HG03280 (cell line): ENCODE data around the gene MRPL41.
A peak's percentile ranks its signal among the peaks of the same experiment; 100 is the strongest.
"Not testable (repeated sequence)": the region's sequence is repeated elsewhere in the genome, so short reads cannot be mapped to it uniquely, and the experiment has no call there.

Source experiments
- ATAC-seq: cut with Tn5 transposase; IDR thresholded peaks from one replicate; pipeline ENCODE4 v1.9.1; 2021; ENCODE audit warnings: mild to moderate bottlenecking, moderate library complexity; ENCODE audit not compliant: unreplicated experiment

The MRPL41 gene

DNA sequence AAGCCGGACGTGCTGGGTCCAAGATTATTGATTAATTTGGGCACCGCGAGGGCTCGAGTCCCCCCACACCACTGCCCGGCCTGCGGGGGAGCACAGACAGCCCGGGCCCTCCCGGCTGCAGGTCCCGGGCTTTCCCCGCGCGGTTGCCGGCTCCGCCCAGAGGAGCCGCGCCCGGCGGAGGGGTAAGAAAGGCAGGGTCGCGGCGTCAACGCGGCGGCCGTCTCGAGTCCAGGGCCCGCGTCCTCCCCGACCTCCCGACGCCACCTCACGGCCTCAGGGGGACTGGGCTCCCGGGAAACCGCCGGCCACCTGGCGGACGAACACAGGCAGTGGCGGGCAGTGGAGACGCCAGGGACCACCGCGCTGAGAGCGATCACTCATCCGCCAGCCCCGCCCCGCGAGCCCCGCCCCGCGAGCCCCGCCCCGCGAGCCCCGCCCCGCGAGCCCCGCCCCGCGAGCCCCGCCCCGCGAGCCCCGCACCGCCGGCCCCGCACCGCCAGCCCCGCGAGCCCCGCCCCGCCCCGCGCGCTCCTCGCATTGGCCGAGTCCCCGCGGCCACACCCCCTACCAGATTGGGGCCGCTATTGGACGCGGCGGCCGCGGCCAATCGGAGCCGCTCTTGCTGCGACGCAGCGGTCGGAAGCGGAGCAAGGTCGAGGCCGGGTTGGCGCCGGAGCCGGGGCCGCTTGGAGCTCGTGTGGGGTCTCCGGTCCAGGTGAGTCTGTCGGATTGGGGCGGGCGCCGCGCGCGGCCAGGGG lies at the start of gene MRPL41:
Gene MRPL41, plus strand, starts transcription at position 616 of the 758 bp plus-strand sequence. CDS start 203 bp downstream, outside the sequence.
- peak; percentile 87 for ATAC-seq

DNA sequence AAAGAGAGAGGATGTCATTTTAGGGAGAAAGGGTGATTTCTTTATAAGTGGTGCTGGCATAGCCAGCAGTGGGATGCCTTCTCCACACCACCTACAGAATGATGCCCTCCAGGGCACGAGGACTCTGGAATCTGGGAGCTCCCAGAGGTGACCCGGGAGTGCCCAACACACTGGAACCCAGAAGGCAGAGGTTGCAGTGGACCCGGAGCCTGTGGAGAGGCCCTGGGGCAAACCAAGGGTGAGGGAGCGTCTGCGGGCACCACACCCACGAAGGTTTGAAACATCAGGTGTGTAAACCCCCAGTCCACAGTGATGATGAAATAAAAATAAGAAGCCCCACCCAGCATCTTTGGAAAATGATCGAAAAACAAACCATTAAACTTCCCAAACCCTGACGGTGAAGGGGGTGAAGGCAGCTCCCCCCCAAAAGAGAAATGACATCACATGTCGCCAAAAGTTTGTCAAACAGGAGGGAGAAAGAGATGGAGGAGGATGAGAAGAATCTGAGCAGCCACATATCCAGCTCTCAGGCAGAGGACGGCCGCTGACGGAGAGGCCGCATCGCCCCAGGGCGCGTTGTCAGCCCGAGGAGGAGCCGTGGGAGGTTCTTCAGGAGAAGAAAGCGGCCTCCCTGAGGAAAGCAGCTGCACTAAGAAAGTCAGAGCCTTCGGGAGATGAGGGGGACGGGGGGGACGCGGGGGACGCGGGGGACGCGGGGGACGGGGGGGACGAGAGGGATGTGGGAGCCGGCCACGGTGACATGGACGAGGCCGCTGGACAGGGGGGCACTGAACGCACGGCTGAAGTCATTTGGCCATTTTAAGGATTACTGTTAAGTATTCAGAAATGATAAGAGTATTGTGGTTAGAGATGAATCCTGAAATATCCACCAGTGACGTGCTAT lies 49.4 kb upstream of the MRPL41 start:
- ATAC-seq: no peak

DNA sequence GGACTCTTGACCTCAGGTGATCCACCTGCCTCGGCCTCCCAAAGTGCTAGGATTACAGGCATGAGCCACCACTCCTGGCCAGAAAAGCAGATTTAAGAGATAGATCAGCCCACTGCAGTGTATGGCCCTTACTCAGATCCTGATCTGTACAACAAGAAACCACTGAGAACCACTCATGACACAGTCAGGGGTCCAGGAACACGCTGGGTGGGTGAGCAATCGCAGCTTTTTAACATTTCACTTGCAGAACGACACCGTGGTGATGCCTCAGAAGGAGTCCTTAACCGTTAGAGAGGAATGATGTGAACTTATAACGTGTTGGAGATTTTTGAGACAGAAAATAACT lies 47.3 kb upstream of the MRPL41 start:
- ATAC-seq: no peak

DNA sequence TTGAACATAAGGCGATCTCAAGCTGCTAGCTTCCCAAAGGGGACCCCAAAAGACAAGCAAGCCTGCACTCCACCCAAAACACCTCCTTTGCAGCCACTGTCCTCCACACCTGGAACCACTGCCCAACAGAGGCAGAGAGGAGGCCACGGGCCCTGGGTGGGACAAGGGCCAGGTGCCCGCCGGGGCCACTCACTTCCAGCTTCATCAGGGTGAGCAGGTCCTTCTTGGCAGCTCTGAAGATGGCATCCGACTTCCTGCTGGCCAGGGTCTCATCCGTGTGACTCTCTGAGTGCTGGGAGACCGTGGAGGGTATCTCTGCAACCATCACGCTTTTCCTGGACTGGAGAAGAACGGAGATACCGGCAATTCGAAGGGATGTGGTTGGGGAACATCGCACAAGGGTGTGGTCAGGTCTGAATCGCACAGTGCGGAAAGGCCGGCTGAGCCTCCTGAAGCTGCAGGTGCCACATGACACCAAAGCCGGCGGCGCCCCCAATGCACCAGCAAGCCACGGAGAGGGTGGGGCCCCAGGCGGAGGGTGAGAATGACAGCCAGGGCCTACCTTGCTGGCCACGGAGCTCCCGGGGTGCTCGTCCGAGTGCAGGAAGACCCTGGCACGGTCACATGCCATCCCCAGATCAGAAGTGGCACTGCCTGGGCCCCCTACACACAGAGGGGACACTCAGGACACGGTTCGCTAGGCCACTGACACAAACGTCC lies 46.1 kb upstream of the MRPL41 start:
- no peak for ATAC-seq

DNA sequence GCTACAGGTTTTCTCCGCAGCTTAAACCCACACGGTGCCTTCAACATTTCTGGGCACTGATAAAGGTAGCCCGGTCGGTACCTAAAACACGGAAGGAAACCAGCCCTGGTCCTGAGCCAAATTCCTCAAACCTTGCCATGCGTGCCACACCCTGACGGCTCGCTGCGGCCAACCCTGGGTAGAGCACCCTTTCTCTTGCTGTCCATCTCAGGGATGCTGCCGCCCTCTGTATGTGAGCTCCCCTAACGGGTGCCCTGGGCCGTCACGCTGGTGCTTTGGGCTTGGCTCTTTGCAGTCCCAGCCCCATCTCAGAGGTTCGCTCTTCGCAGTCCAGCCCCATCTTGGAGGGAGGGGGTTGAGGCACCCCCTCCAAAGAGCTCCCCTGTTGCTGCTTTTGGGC lies 45.4 kb upstream of the MRPL41 start:
- no peak for ATAC-seq

DNA sequence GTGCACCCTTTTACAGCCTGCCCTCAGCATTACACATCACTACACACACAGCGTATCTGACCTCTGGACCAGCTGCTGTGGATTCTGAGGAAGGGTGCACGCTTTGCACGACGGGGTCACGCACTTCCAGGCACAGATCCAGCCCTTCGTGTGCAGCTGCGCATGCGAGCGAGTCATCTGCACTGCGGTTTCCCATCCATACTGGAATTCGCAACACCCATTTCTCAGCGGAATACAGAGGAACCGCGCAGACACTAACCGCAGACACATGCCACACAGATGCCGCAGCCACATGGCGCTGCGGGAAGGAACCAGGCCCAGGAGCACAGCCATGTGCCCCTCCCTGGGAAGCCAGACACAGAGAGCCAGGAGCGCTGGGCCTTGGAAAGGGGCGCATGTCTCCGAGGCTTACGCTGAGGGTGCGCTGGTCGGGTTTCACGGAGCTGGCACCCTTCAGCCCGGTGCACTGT lies 44.9 kb upstream of the MRPL41 start:
- no peak for ATAC-seq

DNA sequence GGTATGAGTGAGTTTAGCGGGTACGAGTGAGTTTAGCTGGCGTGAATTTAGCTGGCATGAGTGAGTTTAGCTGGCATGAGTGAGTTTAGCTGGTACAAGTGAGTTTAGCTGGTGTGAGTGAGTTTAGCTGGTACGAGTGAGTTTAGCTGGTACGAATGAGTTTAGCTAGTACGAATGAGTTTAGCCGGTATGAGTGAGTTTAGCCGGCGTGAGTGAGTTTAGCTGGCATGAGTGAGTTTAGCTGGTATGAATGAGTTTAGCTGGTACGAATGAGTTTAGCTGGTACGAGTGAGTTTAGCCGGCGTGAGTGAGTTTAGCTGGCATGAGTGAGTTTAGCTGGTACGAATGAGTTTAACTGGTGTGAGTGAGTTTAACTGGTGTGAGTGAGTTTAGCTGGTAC lies 42.5 kb upstream of the MRPL41 start:
- no peak for ATAC-seq

DNA sequence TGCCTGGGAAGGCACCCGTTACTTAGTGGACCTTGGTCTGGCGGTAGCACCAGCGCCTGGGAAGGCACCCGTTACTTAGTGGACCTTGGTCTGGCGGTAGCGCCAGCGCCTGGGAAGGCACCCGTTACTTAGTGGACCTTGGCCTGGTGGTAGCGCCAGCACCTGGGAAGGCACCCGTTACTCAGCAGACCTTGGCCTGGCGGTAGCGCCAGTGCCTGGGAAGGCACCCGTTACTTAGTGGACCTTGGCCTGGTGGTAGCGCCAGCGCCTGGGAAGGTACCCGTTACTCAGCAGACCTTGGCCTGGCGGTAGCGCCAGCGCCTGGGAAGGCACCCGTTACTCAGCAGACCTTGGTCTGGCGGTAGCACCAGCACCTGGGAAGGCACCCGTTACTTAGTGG lies 40.6 kb upstream of the MRPL41 start:
- not testable (repeated sequence) for ATAC-seq

DNA sequence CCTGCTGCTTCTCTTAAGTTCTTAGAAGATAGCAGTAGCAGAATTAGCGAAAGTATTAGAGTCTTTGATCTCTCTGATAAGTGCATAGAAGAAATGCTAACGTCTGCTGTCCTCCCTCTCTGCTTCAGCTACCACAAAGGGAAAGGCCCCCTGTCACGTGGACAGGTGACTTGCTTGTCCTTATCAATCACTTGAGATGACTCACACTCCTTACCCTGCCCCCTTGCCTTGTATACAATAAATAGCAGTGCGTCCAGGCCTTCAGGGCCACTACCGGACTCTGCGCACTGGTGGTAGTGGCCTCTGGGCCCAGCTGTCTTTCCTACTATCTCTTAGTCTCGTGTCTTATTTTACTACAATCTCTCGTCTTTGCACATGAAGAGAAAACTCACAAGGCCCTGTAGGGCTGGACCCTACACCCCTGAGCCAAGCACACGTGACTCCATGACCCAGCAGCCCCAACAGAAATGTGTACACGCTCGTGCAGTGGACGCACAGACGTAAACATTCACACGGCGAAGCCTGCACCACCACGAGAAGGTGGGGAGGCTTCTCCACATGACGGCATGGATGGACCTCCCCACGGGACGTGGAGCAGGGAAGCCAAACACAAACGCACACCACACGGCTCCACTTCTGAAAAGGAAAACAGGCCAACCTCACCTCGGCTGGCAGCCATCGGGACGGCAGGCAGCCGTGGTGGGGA lies 39.8 kb upstream of the MRPL41 start:
- no peak for ATAC-seq

DNA sequence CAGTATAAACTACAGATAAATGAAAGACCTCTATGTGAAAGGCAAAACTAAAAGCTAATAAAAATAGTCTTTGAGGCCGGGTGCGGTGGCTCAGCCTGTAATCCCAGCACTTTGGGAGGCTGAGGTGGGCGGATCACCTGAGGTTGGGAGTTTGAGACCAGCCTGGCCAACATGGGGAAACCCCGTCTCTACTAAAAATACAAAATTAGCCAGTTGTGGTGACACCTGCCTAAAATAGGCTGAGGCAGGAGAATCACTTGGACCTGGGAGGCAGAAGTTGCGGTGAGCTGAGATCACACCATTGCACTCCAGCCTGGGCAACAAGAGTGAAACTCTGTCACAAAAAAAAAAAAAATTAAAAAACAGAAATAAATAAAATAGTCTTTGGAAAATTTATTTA lies 38.5 kb upstream of the MRPL41 start:
- not testable (repeated sequence) for ATAC-seq

DNA sequence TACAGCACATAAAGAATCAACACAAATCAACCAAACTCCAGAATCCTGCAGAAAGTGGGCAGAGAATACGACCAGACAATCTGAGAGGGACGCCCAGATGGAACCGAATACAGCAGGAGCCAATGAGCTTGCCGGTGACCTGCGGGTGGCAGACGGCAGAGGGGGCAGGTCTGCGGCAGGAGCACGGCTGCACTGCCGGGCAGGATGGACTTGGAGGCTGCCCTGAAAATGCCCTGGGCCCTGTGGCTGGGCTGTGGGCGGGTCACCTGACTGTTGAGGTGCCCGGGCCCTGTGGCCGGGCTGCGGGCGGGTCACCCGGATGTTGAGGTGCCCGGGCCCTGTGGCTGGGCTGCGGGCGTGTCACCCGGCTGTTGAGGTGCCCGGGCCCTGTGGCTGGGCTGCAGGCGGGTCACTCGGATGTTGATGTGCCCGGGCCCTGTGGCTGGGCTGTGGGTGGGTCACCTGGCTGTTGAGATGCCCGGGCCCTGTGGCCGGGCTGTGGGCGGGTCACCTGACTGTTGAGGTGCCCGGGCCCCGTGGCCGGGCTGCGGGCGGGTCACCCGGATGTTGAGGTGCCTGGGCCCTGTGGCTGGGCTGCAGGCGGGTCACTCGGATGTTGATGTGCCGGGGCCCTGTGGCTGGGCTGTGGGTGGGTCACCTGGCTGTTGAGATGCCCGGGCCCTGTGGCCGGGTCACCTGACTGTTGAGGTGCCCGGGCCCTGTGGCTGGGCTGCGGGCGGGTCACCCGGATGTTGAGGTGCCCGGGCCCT lies 37.7 kb upstream of the MRPL41 start:
- not testable (repeated sequence) for ATAC-seq

DNA sequence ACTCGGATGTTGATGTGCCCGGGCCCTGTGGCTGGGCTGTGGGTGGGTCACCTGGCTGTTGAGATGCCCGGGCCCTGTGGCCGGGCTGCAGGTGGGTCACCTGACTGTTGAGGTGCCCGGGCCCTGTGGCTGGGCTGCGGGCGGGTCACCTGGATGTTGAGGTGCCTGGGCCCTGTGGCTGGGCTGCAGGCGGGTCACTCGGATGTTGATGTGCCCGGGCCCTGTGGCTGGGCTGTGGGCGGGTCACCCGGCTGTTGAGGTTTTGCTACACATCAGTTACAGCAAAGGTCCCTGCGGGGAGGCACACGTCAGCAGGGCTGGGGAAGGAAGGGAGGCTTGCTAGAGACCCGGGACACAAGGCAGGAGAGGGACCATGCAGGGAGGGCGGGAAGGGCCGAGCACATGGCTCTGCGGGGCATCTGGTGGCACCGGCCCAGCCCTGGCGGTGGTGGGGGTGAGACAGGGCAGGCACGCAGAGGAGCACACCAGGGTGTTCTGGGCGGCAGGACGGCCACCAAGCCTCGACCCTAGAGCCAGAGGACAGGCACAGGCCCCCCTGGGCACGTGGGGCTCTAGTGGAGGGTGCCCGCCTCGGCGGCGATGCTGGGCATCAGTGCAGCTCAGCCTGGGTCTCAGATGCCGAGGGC lies 36.9 kb upstream of the MRPL41 start:
- ATAC-seq: no peak

DNA sequence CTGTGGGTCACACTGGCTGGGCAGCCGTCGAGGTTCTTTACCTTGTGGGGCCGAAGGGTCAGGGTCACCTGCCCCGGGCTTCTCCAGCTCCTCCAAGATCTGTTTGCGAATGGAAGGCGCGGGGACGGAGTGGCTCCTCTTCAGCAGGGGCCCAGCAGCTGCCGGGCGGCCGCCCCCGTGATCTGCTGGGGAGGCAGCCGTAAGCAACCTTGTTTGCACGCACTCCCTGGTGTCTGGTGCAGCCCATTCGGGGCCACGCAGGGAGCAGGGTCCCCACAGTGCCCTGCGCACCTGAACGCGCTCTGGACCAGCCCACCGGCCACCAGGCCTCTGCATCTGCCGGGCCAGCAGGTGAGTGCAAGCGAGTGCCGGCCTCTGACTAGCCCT lies 36.3 kb upstream of the MRPL41 start:
- no peak for ATAC-seq

DNA sequence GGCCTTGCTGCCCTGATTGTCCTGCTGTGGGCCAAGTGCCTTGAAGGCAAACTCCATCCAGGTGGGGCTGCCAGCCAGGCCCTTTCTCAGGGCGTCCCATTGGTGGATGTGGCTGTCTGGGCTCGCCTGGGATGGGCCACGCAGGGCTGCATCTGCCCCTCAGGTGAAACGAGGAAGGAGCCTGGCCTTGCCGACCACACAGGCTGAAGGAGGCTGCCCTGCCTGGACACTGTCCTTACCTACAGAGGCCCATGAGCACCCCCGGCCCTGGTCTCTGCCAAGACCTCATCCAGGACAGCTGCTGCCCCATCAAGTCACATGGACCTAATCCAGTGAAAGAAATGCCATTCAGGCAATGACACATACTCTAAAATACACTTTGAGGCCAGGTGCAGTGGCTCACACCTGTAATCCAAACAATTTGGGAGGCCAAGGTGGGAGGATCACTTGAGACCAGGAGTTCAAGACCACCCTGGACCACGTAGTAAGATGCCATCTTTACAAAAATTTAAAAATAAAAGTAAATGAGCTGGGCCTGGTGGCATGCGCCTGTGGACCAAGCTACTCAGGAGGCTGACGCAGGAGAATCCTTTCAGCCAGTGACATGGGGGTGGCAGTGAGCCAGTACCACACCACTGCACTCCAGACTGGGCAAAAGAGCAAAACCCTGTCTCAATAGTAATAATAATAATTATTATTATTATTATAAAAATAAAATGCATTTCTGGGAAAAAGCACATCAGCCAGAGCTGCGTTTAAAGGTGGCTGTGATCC lies 35.3 kb upstream of the MRPL41 start:
- ATAC-seq: no peak

DNA sequence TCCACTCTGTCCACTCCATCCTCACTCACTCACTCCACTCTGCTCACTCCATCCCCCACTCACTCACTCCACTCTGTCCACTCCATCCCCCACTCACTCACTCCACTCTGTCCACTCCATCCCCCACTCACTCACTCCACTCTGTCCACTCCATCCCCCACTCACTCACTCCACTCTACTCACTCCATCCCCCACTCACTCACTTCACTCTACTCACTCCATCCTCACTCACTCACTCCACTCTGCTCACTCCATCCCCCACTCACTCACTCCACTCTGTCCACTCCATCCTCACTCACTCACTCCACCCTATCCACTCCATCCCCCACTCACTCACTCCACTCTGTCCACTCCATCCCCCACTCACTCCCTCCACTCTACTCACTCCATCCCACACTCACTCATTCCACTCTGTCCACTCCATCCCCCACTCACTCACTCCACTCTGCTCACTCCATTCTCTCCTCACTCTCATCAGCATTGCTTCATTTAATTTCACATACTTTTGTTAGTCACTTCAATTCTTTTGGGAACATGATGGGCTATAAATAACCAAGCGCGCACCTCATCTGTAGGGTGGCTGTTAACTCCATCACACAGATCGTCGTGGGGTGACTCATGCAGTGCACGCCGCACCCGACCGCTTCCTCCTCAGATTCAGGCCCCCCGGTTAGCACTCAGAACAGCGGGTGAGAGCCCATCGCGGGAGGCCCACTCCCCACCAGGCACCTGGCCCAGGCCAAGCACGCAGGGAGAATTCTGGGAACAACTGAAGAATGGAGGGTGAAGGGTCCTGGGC lies 32.8 kb upstream of the MRPL41 start:
- not testable (repeated sequence) for ATAC-seq

DNA sequence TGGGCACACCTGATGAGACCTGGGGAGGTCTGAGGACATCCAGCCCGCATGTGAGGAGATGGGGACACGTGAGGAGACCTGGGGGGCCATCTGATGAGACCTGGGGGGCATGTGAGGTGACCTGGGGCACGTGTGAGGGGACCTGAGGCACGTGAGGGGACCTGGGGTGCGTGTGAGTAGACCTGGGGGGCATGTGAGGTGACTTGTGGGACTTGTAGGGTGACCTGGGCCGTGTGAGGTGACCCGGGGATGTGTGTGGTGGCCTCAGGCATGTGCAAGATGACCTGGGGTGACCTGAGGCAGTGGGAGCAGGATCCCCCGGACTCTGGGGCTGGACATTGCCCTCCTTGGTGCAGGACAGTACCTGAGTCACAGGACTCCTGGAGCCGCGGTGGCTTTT lies 32.1 kb upstream of the MRPL41 start:
- no peak for ATAC-seq

DNA sequence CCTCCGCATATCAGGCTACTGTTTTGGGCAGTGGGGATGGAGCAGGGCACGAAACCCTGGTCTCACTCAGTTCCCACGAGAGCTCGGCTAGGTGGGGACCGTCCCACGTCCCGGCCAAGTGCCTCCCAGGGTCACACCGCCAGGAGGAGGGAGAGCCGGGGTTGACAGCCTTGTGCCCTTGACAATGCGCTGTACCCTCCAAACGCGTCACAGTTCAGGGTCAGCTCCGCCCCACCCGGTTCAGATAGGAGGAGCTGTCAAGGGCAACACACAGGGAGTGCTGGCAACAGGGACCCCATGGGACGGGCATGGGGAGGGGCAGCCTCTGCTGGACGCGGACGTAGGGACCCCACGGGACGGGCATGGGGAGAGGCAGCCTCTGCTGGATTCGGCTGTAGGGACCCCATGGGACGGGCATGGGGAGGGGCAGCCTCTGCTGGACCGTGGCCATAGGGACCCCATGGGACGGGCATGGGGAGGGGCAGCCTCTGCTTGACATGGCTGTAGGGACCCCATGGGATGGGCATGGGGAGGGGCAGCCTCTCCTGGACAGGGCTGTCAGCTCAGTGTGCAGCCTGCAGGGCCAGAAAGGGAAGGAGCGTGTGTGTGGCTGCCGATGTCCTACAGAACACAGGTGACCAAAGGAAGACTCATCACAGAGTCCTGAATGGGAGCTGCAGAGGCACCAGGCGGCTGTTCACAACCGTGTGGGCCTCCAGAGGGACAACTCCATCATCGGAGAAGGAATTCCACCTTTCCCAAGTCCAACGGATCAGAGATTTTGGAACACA lies 30.9 kb upstream of the MRPL41 start:
- ATAC-seq: no peak
